Lung (tissue), 12 donors: ENCODE results near the gene MYT1. TPM values are rescaled to one million over a fixed set of nuclear protein-coding genes. Genes with fewer than 3 reads are reported as not detected.

Experiments
- ATAC-seq: fragments of 200-7000 bp; cut with Tn5 transposase; one replicate; pipeline ENCODE4 v1.9.1; 2020; ENCODE audit warnings: moderate number of reproducible peaks; ENCODE audit not compliant: insufficient read depth, low FRiP score
- DNase-seq, 3 donors: peaks; one replicate each; pipeline ENCODE4 v3.0.0-alpha.2; 2013 to 2017
- H3K27ac ChIP-seq, 2 donors: one replicate each; pipeline ENCODE4 v1.5.1; 2013; ENCODE audit warnings: mild to moderate bottlenecking in 2 of 2, moderate library complexity in 2 of 2, control low read depth in 1 of 2, inconsistent platforms in 1 of 2, low read depth in 1 of 2, low read length in 1 of 2
- H3K27me3 ChIP-seq, 3 donors: one replicate each; pipeline ENCODE4 v1.5.1; 2013; ENCODE audit warnings: low read length in 2 of 3; ENCODE audit not compliant: control insufficient read depth in 3 of 3, insufficient read depth in 3 of 3
- H3K36me3 ChIP-seq, 4 donors: one replicate each; pipeline ENCODE4 v1.5.1; 2013; ENCODE audit warnings: low read length in 4 of 4, mild to moderate bottlenecking in 1 of 4, moderate library complexity in 1 of 4; ENCODE audit not compliant: control insufficient read depth in 4 of 4, insufficient read depth in 4 of 4
- H3K4me1 ChIP-seq, 5 donors: one replicate each; pipeline ENCODE4 v1.5.1; 2013; ENCODE audit warnings: low read length in 5 of 5, mild to moderate bottlenecking in 2 of 5, moderate library complexity in 1 of 5; ENCODE audit not compliant: control insufficient read depth in 5 of 5, insufficient read depth in 5 of 5
- H3K4me3 ChIP-seq: one replicate; pipeline ENCODE4 v1.5.1; 2013; ENCODE audit warnings: mild to moderate bottlenecking, control low read depth, moderate library complexity
- H3K9ac ChIP-seq, 2 donors: one replicate each; pipeline ENCODE4 v1.5.1; 2013; ENCODE audit warnings: low read length in 2 of 2, control low read depth in 1 of 2; ENCODE audit not compliant: insufficient read depth in 1 of 2
- H3K9me3 ChIP-seq, 4 donors: one replicate each; pipeline ENCODE4 v1.5.1; 2013; ENCODE audit warnings: low read length in 3 of 4, mild to moderate bottlenecking in 1 of 4, moderate library complexity in 1 of 4; ENCODE audit not compliant: control insufficient read depth in 4 of 4, insufficient read depth in 3 of 4
- WGBS, 2 donors: extraction: QIAGEN DNeasy Blood & Tissue Kit; methylation state at CpG; one replicate each; pipeline ENCODE4 v1.1.7; 2013; 5-methylcytosine and 5-hydroxymethylcytosine counted together
- polyA plus RNA-seq, 2 donors: library from polyadenylated mRNA; stranded (reverse); fragments of 200-250 nt; gene quantifications; one replicate each; pipeline ENCODE4 v1.2.1, GENCODE V29; 2013
- total RNA-seq, 2 donors: library from RNA; depleted of rRNA in 1 of 2; stranded (reverse); fragments of >200 nt in 1 of 2; gene quantifications; one replicate each; pipeline ENCODE4 v1.2.1, GENCODE V29; 2014 to 2021
- TF ChIP-seq, protein P1 (sequence below): IDR thresholded peaks from 2 replicates; pipeline ENCODE4 v1.5.1; 2012; ENCODE audit warnings: mild to moderate bottlenecking; ENCODE audit errors: control extremely low read depth, extremely low read depth
- donor health status: control.
- donor health status: control.
- donor health status: Bipolar disorder and iron deficiency.
- donor health status: healthy.
- donor health status: DM: yes; HTN: yes; CAD: no.

MYT1 gene
- total and polyA plus RNA-seq, 4 donors = 0.03 to 0.40 (median 0.10) TPM; not detected in 1

DNA sequence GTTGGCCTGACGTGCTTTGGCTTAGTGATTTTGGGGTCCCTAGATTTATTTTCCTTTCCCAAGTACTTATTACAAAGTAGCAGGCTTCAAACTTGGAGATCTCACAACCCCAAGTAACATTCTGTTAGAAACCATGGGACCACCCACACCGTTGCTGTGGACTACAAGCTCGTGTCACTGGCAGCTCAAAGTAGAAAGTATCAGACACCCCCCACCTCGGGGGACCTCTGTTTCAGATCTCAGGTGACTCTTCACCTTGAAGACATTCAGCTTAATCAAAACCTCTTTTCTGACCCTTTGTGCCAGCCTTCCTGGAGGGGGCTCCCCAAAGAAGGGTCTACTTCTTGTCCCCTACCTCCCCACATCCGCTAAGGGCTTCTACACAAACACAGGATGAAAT lies 15.7 kb upstream of the MYT1 start:
- no peaks in the 10 kb centered on the region for H3K36me3 ChIP-seq
- TF ChIP-seq, protein P1, sequence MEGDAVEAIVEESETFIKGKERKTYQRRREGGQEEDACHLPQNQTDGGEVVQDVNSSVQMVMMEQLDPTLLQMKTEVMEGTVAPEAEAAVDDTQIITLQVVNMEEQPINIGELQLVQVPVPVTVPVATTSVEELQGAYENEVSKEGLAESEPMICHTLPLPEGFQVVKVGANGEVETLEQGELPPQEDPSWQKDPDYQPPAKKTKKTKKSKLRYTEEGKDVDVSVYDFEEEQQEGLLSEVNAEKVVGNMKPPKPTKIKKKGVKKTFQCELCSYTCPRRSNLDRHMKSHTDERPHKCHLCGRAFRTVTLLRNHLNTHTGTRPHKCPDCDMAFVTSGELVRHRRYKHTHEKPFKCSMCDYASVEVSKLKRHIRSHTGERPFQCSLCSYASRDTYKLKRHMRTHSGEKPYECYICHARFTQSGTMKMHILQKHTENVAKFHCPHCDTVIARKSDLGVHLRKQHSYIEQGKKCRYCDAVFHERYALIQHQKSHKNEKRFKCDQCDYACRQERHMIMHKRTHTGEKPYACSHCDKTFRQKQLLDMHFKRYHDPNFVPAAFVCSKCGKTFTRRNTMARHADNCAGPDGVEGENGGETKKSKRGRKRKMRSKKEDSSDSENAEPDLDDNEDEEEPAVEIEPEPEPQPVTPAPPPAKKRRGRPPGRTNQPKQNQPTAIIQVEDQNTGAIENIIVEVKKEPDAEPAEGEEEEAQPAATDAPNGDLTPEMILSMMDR = no peak
- no peak for DNase-seq
- H3K9me3 ChIP-seq = peaks cover 0 to 13% (median 3%) of the 10 kb centered on the region in 4 donors
- no peak overlapping the region for H3K4me3 ChIP-seq
- no peak for ATAC-seq
- WGBS, 2 donors = 82 to 90% methylated on average over 5 of the region's 5 CpGs
- no peak overlapping the region for H3K27ac ChIP-seq
- H3K27me3 ChIP-seq = no peaks in the 10 kb centered on the region
- no peaks in the 10 kb centered on the region for H3K4me1 ChIP-seq
- no peak overlapping the region for H3K9ac ChIP-seq

DNA sequence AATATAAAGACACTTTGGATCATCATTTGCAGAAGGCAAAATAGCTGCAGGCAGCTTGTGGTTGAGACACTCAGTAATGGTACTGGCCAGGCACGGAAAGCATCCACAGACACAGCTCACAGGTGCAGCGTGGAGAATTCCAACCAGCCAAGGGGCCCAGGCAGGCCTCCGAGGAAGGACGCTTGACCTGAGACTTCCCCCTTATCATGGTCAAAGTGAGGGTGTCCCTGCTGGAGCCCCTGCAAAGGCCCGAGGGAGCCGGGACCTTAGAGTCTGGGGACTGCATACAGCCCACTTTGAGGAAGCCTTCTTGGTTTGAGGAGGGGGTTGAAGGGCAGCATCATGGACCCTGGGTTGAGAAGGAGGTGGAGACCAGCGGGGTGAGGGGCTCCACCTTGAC lies 15.1 kb upstream of the MYT1 start:
- no peak for DNase-seq
- H3K36me3 ChIP-seq = no peaks in the 10 kb centered on the region
- TF ChIP-seq, protein P1 = no peak
- H3K9ac ChIP-seq = no peak overlapping the region
- H3K27me3 ChIP-seq = no peaks in the 10 kb centered on the region
- H3K9me3 ChIP-seq = peaks cover 0 to 13% (median 3%) of the 10 kb centered on the region in 4 donors
- no peak for ATAC-seq
- no peak overlapping the region for H3K27ac ChIP-seq
- H3K4me3 ChIP-seq = no peak overlapping the region
- WGBS, 2 donors = 85 to 95% methylated on average over 7 of the region's 7 CpGs
- H3K4me1 ChIP-seq = no peaks in the 10 kb centered on the region

DNA sequence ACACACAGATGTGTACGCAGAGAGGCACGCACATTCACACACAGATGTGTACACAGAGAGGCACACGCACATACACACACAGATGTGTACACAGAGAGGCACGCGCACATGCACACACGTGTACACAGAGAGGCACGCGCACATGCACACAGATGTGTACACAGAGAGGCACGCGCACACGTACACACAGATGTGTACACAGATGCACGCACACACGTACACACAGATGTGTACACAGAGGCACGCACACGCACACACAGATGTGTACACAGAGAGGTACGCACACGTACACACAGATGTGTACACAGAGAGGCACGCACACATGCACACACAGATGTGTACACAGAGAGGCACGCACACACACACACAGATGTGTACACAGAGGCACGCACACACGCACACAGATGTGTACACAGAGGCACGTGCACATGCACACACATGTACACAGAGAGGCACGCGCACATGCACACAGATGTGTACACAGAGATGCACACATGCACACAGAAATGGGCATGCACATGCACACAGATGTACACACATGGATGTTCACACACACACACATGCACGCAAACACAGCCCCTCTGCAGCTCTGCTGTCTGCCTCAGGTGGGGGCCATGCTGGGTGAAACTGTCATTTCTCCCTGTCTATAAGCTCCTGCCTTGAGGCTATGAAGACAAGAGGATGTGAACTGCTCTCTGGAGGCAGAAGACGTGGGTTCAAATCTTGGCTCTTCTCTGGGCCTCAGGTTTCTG lies 14.3 kb upstream of the MYT1 start:
- H3K9ac ChIP-seq = no peak overlapping the region
- H3K9me3 ChIP-seq = peaks cover 0 to 14% (median 3%) of the 10 kb centered on the region in 4 donors
- no peaks in the 10 kb centered on the region for H3K4me1 ChIP-seq
- 89 to 92% methylated on average over 26 of the region's 26 CpGs for WGBS, 2 donors
- DNase-seq (no peak), ATAC-seq (no peak)
- no peak overlapping the region for H3K4me3 ChIP-seq
- H3K27ac ChIP-seq = no peak overlapping the region
- no peaks in the 10 kb centered on the region for H3K36me3 ChIP-seq
- TF ChIP-seq, protein P1 = no peak
- H3K27me3 ChIP-seq = no peaks in the 10 kb centered on the region
